NK-92 (cell line): Measurements from ENCODE around the gene TRAF2.

Experiments
- DNase-seq: peaks from one replicate; lab custom pipeline; 2025; ENCODE audit not compliant: unreplicated experiment; lab: John Stamatoyannopoulos, UW

TRAF2 gene

GRCh38 chr9:136973618-136974617 lies 87.6 kb downstream of the TRAF2 start:
- DNase-seq: no peak

- DNase-seq: no peak
These were observed 88.7 kb downstream of the TRAF2 start for GRCh38 chr9:136974817-136975535.

- DNase-seq: no peak
These were observed 89.3 kb downstream of the TRAF2 start for GRCh38 chr9:136975644-136976043.
